ENCODE measurements around the gene TBCEL.
"Not testable (repeated sequence)": the region's sequence is repeated elsewhere in the genome, so short reads cannot be mapped to it uniquely, and the experiment has no call there.

The TBCEL gene

GRCh38 chr11:121029813-121030445, 6.0 kb downstream of the TBCEL start:
- DNase-seq = no peak

- no peak for DNase-seq
These were observed 7.3 kb downstream of the TBCEL start for GRCh38 chr11:121031167-121031566.

GRCh38 chr11:121031648-121032047, 7.7 kb downstream of the TBCEL start:
- not testable (repeated sequence) for DNase-seq

- no peak for DNase-seq
These were observed 8.6 kb downstream of the TBCEL start for GRCh38 chr11:121032546-121032945.

GRCh38 chr11:121033635-121034034, 9.7 kb downstream of the TBCEL start:
- DNase-seq = no peak

GRCh38 chr11:121035169-121035755, 11.4 kb downstream of the TBCEL start:
- DNase-seq = no peak

- DNase-seq = no peak
These were observed 11.9 kb downstream of the TBCEL start for GRCh38 chr11:121035780-121036179.

- no peak for DNase-seq
These were observed 13.1 kb downstream of the TBCEL start for GRCh38 chr11:121037016-121037415.

- no peak for DNase-seq
These were observed 14.9 kb downstream of the TBCEL start for GRCh38 chr11:121038648-121039409.

- DNase-seq = no peak
These were observed 16.2 kb downstream of the TBCEL start for GRCh38 chr11:121039971-121040613.

- no peak for DNase-seq
These were observed 16.7 kb downstream of the TBCEL start for GRCh38 chr11:121040614-121041002.

- no peak for DNase-seq
These were observed 17.2 kb downstream of the TBCEL start for GRCh38 chr11:121041072-121041471.

GRCh38 chr11:121042296-121042695, 18.4 kb downstream of the TBCEL start:
- no peak for DNase-seq

- no peak for DNase-seq
These were observed 24.0 kb downstream of the TBCEL start for GRCh38 chr11:121047926-121048325.

GRCh38 chr11:121048464-121049233, 24.7 kb downstream of the TBCEL start:
- DNase-seq = no peak

GRCh38 chr11:121053244-121053643, 29.3 kb downstream of the TBCEL start:
- no peak for DNase-seq

GRCh38 chr11:121054266-121054665, 30.4 kb downstream of the TBCEL start:
- DNase-seq = no peak

- no peak for DNase-seq
These were observed 31.2 kb downstream of the TBCEL start for GRCh38 chr11:121055076-121055475.

GRCh38 chr11:121057922-121058321, 34.0 kb downstream of the TBCEL start:
- DNase-seq = no peak

- DNase-seq = no peak
These were observed 35.0 kb downstream of the TBCEL start for GRCh38 chr11:121058941-121059340.

GRCh38 chr11:121059605-121060004, 35.7 kb downstream of the TBCEL start:
- DNase-seq = no peak

- no peak for DNase-seq
These were observed 39.8 kb downstream of the TBCEL start for GRCh38 chr11:121063728-121064127.

- DNase-seq = no peak
These were observed 42.7 kb downstream of the TBCEL start for GRCh38 chr11:121066623-121067022.

All from stimulated activated CD8-positive, alpha-beta memory T cell treated with anti-CD3 and anti-CD28 coated beads, Interleukin-4, amount 100 ng/mL, for 48 hours (primary cell).